HL-60 (cell line): ENCODE measurements around the gene FSD2.
A peak's percentile ranks its signal among the peaks of the same experiment; 100 is the strongest.

ENCODE experiments used
- DNase-seq, 2 experiments: peaks; one replicate each; pipeline ENCODE4 v3.0.0-alpha.2; 2010 to 2020; ENCODE audit warnings: low read depth in 1 of 2, low spot score in 1 of 2
- H3K27ac ChIP-seq: fragments of 250-450 bp; sonication (Bioruptor Pico); replicated peaks from 2 replicates; pipeline ENCODE4 v1.5.1; 2020; ENCODE audit warnings: mild to moderate bottlenecking, moderate library complexity
- H3K27me3 ChIP-seq: fragments of 250-450 bp; sonication (Bioruptor Pico); 2 replicates; pipeline ENCODE4 v1.5.1; 2021; ENCODE audit warnings: mild to moderate bottlenecking, moderate library complexity; ENCODE audit not compliant: insufficient read depth, poor library complexity, severe bottlenecking
- H3K4me3 ChIP-seq: replicated peaks from 2 replicates; pipeline ENCODE4 v1.5.1; 2011; ENCODE audit warnings: mild to moderate bottlenecking, control low read depth, low read length; ENCODE audit not compliant: insufficient read depth
- CTCF ChIP-seq: IDR thresholded peaks from one replicate; pipeline ENCODE4 v1.5.1; 2011; ENCODE audit warnings: low read length, control low read depth, inconsistent platforms; ENCODE audit not compliant: insufficient read depth
- GABPA ChIP-seq: IDR thresholded peaks from 2 replicates; pipeline ENCODE4 v1.6.1; 2012; ENCODE audit warnings: low read depth
- POLR2AphosphoS5 ChIP-seq: IDR thresholded peaks from 2 replicates; pipeline ENCODE4 v1.6.1; 2012; ENCODE audit warnings: low read depth
- REST ChIP-seq: IDR thresholded peaks from 2 replicates; pipeline ENCODE4 v1.6.1; 2012; ENCODE audit warnings: low read depth; ENCODE audit not compliant: insufficient replicate concordance
- SPI1 ChIP-seq: IDR thresholded peaks from 2 replicates; pipeline ENCODE4 v1.6.1; 2012; ENCODE audit warnings: low read depth, mild to moderate bottlenecking, borderline replicate concordance

FSD2 gene

GRCh38 chr15:82832601-82833361 lies 26.9 kb upstream of the FSD2 start:
- H3K27me3 ChIP-seq, result no peaks in the 10 kb centered on the region
- H3K27ac ChIP-seq, result peak overlapping the region; percentile 80
- no peak overlapping the region for H3K4me3 ChIP-seq
- TF ChIP-seq SPI1 (peak; percentile 85; the same call in 1 of the 2 replicates), GABPA (no peak), CTCF (no peak), POLR2AphosphoS5 (no peak), REST (no peak)
- peak in 1 of 2 experiments; percentile 71 for DNase-seq

GRCh38 chr15:82831894-82832600 lies 26.2 kb upstream of the FSD2 start:
- no peaks in the 10 kb centered on the region for H3K27me3 ChIP-seq
- peak overlapping the region; percentile 80 for H3K27ac ChIP-seq
- H3K4me3 ChIP-seq, result no peak overlapping the region
- no peak for TF ChIP-seq SPI1
- TF ChIP-seq POLR2AphosphoS5, result no peak
- no peak for TF ChIP-seq GABPA
- TF ChIP-seq REST, result no peak
- TF ChIP-seq CTCF, result no peak
- no peak for DNase-seq

- H3K27ac ChIP-seq, result peak overlapping the region; percentile 80; the same call in 1 of the 2 replicates
- no peak for DNase-seq
- no peak overlapping the region for H3K4me3 ChIP-seq
- no peaks in the 10 kb centered on the region for H3K27me3 ChIP-seq
- TF ChIP-seq SPI1 (no peak), CTCF (no peak), REST (no peak), POLR2AphosphoS5 (no peak), GABPA (no peak)
These were observed 24.7 kb upstream of the FSD2 start for GRCh38 chr15:82830427-82831173.
